ENCODE measurements around the gene TESMIN.

TESMIN gene

DNA sequence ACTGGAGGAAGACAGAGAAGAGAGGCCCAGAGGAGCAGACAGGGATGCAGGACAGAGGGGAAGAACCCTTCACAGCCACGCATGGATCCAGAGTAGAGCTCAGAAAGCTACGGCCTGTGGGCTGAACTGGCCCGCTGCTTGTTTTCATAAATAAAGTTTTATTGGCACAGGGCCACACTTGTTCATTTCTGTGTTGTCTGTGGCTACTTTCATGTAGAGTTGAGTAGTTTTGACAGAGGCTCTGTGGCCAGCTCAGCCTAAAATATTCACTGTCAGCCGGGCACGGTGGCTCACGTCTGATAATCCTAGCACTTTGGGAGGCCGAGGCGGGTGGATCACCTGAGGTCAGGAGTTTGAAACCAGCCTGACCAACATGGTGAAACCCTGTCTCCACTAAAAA, 93.2 kb downstream of the TESMIN start:
- DNase-seq: no peak

Data from NCI-H2107 (cell line).